BLaER1 treated with 17β-estradiol and CSF1 and Interleukin-3, amounts not matched to agents 10 nM and 100 nM (cell line): ENCODE results near the gene PTPRT.

Source experiments
- H3K27ac ChIP-seq, 11 experiments: shearing (Covaris generic); formaldehyde crosslinking; 2 replicates each; pipeline ENCODE4 v1.8.1; 2022
- H3K27me3 ChIP-seq, 11 experiments: shearing (Covaris generic); formaldehyde crosslinking; 2 replicates each; pipeline ENCODE4 v1.8.1; 2022
- H3K36me3 ChIP-seq, 11 experiments: shearing (Covaris generic); formaldehyde crosslinking; 2 replicates each; pipeline ENCODE4 v1.8.1; 2022
- H3K4me1 ChIP-seq, 10 experiments: shearing (Covaris generic); formaldehyde crosslinking; 2 replicates each; pipeline ENCODE4 v1.8.1; 2022
- H3K4me2 ChIP-seq, 11 experiments: shearing (Covaris generic); formaldehyde crosslinking; 2 replicates each; pipeline ENCODE4 v1.8.1; 2022
- H3K4me3 ChIP-seq, 10 experiments: shearing (Covaris generic); formaldehyde crosslinking; 2 replicates each; pipeline ENCODE4 v1.8.1; 2022
- H3K9ac ChIP-seq, 11 experiments: shearing (Covaris generic); formaldehyde crosslinking; 2 replicates each; pipeline ENCODE4 v1.8.1; 2022
- H3K9me3 ChIP-seq, 11 experiments: shearing (Covaris generic); formaldehyde crosslinking; replicated peaks in 1 of 11; 2 replicates each; pipeline ENCODE4 v1.8.1; 2022
- H4K20me1 ChIP-seq, 11 experiments: shearing (Covaris generic); formaldehyde crosslinking; 2 replicates each; pipeline ENCODE4 v1.8.1; 2022
- Cebpa-rat ChIP-seq, 11 experiments: shearing (Covaris generic); IDR thresholded peaks; 2 replicates each; pipeline ENCODE4 v1.8.1; 2022

PTPRT gene

DNA sequence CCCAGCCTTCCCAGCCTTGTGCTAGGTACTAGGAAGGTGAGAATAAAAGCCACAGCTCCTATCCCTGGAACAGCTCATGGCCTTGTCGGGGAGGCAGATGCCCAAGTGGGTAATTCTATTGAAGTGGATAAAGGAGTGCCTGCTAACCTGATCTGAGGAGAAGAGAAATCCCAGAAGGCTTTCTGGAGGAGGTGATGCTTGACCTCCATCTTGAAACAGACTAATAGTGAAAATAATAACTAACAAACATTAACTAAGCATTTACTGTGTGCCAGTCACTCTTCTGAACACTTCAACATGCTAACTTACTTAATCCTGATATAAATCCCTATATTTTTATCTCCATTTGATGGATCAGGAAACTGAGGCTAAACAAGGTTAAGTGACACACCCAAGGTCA lies 1078.4 kb downstream of the PTPRT start:
- H3K36me3 ChIP-seq, result no peaks in the 10 kb centered on the region
- H4K20me1 ChIP-seq, result no peaks in the 10 kb centered on the region; a peak in 1 of 22 replicates
- H3K9me3 ChIP-seq, result no peaks in the 10 kb centered on the region
- no peak overlapping the region for H3K27ac ChIP-seq
- no peak overlapping the region for H3K4me3 ChIP-seq
- H3K27me3 ChIP-seq, result no peaks in the 10 kb centered on the region
- TF ChIP-seq Cebpa-rat (IDR thresholded peaks at IDR 0.05), result no peak
- no peak overlapping the region for H3K4me2 ChIP-seq
- H3K9ac ChIP-seq, result no peak overlapping the region
- peaks cover 0 to 6% (median 0%) of the 10 kb centered on the region in 10 experiments; a peak in 1 of 20 replicates for H3K4me1 ChIP-seq

DNA sequence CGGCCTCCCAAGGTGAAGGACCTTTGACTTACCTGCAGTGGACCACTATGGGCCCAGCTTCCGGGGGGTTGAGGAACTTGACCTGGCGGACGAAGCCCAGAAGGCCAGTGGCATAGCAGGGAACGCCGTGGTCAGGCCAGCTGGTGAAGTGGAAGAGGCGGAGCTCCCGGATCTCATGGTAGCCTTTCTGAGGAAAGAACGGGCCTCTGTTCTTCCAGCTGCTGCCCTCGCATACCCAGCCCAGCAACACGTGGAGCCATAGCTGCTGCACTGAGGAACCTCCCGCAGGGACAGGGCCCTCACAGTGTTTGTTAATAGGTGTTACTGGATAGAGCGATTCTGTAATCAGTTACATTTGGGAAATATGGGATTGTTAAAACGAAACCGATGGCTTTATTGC lies 1079.4 kb downstream of the PTPRT start:
- no peak for TF ChIP-seq Cebpa-rat (IDR thresholded peaks at IDR 0.05)
- H3K4me2 ChIP-seq, result no peak overlapping the region

DNA sequence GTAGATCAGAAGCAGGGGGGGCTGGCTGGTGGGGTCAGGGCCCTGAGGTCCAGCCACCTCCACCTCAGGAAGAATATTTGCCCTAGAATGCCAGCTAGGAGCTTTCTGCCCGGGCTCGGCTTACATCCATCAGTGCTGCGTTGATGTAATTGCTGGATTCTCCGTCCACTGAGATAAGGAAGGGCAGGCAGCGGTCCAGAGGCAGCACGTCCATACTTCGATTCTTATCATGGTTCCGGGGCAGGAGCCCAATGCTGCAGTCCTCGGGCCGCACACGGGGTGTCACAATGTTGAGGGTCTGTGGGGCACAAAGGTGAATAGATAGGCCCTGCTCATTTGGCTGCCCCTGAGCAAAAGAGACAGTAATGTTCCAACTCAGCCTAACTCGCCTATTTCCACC lies 1087.7 kb downstream of the PTPRT start:
- Histone ChIP-seq H3K9me3 (no peaks in the 10 kb centered on the region), H3K27ac (no peak overlapping the region), H3K4me1 (no peaks in the 10 kb centered on the region), H3K4me2 (no peak overlapping the region), H3K9ac (no peak overlapping the region), H4K20me1 (no peaks in the 10 kb centered on the region; a peak in 1 of 22 replicates), H3K36me3 (no peaks in the 10 kb centered on the region), H3K27me3 (no peaks in the 10 kb centered on the region), H3K4me3 (no peak overlapping the region)
- no peak for TF ChIP-seq Cebpa-rat (IDR thresholded peaks at IDR 0.05)

More for the DNA sequence above, 1079.4 kb downstream of the PTPRT start:
- Histone ChIP-seq H3K9ac (no peak overlapping the region), H4K20me1 (no peaks in the 10 kb centered on the region; a peak in 1 of 22 replicates), H3K27ac (no peak overlapping the region), H3K36me3 (no peaks in the 10 kb centered on the region), H3K9me3 (no peaks in the 10 kb centered on the region), H3K4me1 (peaks cover 0 to 6% (median 0%) of the 10 kb centered on the region in 10 experiments; a peak in 1 of 20 replicates), H3K4me3 (no peak overlapping the region), H3K27me3 (no peaks in the 10 kb centered on the region)

DNA sequence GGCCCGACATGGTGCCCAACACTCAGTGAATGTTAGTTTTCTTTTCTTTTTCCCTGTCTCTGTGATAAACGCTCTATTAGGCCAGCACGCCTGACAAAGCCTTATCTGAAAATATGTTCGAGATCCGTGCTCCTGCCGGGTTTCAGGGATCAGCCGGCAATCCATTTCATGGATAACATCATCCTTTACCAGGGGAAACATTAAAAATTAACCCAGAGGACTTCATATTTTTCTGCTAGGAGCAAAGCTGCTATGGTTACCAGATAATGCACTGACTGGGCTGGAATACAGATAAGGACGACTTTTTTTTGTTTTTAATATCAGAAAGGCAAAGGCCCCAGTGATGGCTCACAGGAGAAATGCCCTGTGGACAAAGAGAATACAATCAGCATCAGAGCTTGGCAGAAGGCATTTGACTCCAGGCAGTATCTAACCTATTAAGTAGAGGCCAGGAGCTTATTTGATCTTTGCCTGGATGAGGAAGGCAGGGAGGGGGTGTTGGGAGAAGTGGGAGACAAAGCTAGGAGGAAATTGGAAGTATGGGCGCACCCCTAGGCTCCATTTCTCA lies 1089.5 kb downstream of the PTPRT start:
- H3K4me2 ChIP-seq, result no peak overlapping the region
- no peak overlapping the region for H3K27ac ChIP-seq
- no peak overlapping the region for H3K9ac ChIP-seq
- no peaks in the 10 kb centered on the region for H3K36me3 ChIP-seq
- no peak for TF ChIP-seq Cebpa-rat (IDR thresholded peaks at IDR 0.05)
- H4K20me1 ChIP-seq, result no peaks in the 10 kb centered on the region
- no peaks in the 10 kb centered on the region for H3K27me3 ChIP-seq
- H3K9me3 ChIP-seq, result no peaks in the 10 kb centered on the region
- no peaks in the 10 kb centered on the region for H3K4me1 ChIP-seq
- no peak overlapping the region for H3K4me3 ChIP-seq

DNA sequence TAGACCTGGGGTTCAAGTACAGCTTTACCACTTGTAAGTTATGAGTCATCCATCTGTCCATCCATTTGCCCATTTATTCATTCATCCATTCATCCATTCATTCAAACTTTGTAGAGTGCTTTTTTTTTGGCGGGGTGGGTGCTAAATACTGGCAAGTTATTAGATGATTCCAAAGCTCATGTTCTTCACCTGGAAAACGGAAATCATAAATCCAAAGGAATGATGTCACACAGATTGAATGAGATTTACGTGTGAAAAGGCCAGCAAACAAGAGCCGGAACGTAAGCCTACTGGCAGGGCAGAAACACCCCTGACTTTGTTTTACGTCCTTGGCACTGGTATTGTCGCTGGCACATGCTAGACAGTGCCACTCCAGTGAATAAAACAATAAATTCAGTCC lies 1090.6 kb downstream of the PTPRT start:
- no peak for TF ChIP-seq Cebpa-rat (IDR thresholded peaks at IDR 0.05)
- Histone ChIP-seq H3K27me3 (no peaks in the 10 kb centered on the region), H3K9me3 (no peaks in the 10 kb centered on the region), H3K36me3 (no peaks in the 10 kb centered on the region), H3K4me2 (no peak overlapping the region), H3K4me3 (no peak overlapping the region), H3K9ac (no peak overlapping the region), H3K27ac (no peak overlapping the region), H4K20me1 (no peaks in the 10 kb centered on the region), H3K4me1 (no peaks in the 10 kb centered on the region)

DNA sequence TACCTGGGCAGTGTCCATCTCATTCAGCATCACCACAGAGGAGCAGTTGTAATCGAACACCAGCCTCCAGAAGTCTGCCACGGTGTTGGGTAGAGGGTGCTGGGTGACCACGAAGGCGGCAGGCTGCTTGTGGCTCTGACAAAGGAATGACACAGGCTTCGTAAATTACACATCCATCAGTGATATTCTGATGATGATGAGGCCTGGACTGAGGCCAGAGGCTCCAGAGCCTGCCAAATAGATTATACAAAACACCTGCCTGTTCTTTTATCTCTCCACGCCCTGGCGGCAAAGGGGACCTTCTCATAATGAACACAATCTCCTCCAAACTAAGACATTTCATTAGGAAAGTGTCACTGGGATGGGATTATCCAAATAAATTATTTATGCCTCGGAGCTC lies 1091.3 kb downstream of the PTPRT start:
- Histone ChIP-seq H3K9ac (no peak overlapping the region), H3K27me3 (no peaks in the 10 kb centered on the region), H3K4me1 (no peaks in the 10 kb centered on the region), H3K36me3 (no peaks in the 10 kb centered on the region), H3K27ac (no peak overlapping the region), H4K20me1 (no peaks in the 10 kb centered on the region), H3K9me3 (no peaks in the 10 kb centered on the region), H3K4me3 (no peak overlapping the region), H3K4me2 (no peak overlapping the region)
- TF ChIP-seq Cebpa-rat (IDR thresholded peaks at IDR 0.05), result no peak

DNA sequence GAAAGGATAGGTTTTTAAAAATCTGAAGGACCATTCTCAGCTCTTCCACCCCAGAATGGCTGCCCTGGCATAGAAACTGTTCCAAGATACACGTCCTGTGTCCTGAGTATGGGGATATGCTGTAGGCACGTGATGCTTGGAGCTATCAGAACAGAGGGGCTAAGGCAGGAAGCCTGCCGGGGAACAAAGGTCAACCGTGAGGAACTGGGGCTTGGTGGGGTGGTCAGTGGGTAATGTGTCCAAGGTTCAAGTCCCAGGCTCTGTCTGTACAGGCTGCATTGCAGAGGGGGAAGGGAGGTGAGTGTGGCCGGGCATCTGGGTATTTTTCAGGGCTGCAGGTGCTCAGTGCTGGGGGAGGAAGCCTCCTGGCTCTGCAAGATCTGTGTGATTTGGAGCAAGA lies 1092.0 kb downstream of the PTPRT start:
- TF ChIP-seq Cebpa-rat (IDR thresholded peaks at IDR 0.05), result no peak
- Histone ChIP-seq H3K27ac (no peak overlapping the region), H4K20me1 (no peaks in the 10 kb centered on the region), H3K9me3 (no peaks in the 10 kb centered on the region), H3K4me3 (no peak overlapping the region), H3K27me3 (no peaks in the 10 kb centered on the region), H3K9ac (no peak overlapping the region), H3K4me2 (no peak overlapping the region), H3K4me1 (no peaks in the 10 kb centered on the region), H3K36me3 (no peaks in the 10 kb centered on the region)

DNA sequence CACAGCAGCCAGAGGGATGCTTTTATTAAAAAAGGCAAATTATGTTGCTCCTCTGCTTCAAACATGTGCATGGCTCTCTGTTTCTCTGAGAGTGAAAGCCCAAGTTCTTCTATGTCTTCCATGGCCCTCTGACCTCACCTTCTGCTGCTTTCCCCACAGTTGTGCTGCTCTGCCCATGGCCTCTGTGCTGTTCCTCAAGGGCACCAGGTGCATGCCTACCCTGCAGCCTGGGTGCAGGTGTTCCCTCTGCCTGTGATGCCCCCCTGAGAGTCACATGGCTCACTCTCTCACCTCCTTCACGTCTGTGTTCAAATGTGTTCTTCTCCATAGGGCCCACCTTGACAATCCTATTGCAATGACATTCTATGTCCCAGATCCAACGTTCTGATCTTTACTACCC lies 1094.5 kb downstream of the PTPRT start:
- TF ChIP-seq Cebpa-rat (IDR thresholded peaks at IDR 0.05), result no peak
- Histone ChIP-seq H3K36me3 (no peaks in the 10 kb centered on the region), H3K4me3 (no peak overlapping the region), H3K4me1 (peaks cover 0 to 8% (median 0%) of the 10 kb centered on the region in 10 experiments; a peak in 6 of 20 replicates), H4K20me1 (no peaks in the 10 kb centered on the region), H3K27ac (no peak overlapping the region), H3K9ac (no peak overlapping the region), H3K4me2 (no peak overlapping the region), H3K27me3 (no peaks in the 10 kb centered on the region), H3K9me3 (no peaks in the 10 kb centered on the region)

DNA sequence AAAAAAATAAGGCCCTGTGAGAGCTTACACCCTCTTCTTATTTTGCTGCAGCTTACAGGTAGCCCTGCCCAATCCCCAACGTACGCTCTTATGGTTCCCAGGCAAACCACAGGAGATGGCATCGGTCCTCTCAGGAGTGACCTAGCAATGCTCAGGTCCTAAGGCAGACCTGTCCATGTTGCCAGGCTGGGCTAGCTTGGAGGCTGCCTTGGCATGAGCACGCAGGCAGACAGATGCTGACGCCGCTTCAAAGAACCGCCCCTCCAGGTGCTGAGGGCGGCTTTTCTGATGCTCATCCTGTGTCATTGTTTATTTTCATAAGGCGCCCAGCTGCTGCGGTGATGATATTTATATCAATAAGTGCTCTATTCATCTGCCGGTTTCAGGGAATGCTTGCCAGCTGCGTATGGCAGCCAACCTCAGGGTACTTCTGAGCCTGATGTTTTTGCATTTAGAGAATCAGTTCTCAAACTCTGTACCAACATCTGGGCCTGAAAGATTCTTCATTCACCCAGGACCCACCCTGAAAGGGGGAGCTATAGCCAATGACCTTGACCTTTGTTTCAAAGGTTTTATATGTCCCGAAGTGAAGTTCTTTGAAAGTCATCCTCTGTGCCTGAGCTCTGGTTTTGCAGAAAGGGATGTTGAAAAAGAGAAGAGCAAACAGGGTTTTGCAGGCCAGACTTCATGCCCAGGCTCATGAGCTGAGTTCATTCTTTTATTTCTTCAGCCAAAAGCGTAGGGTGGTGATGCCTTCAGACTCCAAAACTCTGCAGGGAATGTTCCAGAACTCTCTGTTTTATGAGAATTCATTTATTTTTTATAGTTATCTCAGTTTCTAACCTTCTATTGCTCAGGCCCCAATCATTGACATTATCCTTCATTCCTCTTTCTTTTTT lies 1095.9 kb downstream of the PTPRT start:
- Histone ChIP-seq H3K9me3 (no peaks in the 10 kb centered on the region), H3K9ac (no peak overlapping the region), H3K4me2 (no peak overlapping the region)

DNA sequence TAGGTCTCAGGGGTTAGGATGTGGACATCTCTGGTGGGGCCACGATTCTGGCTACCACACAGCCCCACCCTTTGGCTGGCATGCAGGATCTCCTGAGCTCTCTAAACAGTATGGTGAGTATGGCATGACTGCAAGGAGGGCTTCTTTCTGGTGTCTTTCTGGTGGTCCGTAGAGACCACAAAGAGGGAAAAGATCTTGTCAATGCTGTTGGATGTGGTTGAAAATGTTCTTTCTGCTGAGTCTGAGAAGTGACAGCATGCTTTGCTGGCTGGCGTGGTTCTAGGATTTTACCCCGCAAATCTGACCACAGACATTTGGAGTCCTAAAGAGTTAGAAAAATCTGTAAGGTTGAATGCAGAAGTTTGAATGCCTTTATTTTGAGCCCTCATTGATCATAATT lies 1096.7 kb downstream of the PTPRT start:
- no peaks in the 10 kb centered on the region for H4K20me1 ChIP-seq
- H3K4me3 ChIP-seq, result no peak overlapping the region
- TF ChIP-seq Cebpa-rat (IDR thresholded peaks at IDR 0.05), result no peak
- H3K4me1 ChIP-seq, result peaks cover 0 to 10% (median 0%) of the 10 kb centered on the region in 10 experiments; a peak in 6 of 20 replicates
- no peak overlapping the region for H3K9ac ChIP-seq
- no peaks in the 10 kb centered on the region for H3K9me3 ChIP-seq
- no peak overlapping the region for H3K4me2 ChIP-seq
- H3K27ac ChIP-seq, result no peak overlapping the region
- no peaks in the 10 kb centered on the region for H3K36me3 ChIP-seq
- no peaks in the 10 kb centered on the region for H3K27me3 ChIP-seq

More for the DNA sequence above, 1095.9 kb downstream of the PTPRT start:
- no peak overlapping the region for H3K27ac ChIP-seq
- peaks cover 0 to 10% (median 0%) of the 10 kb centered on the region in 10 experiments; a peak in 6 of 20 replicates for H3K4me1 ChIP-seq
- TF ChIP-seq Cebpa-rat (IDR thresholded peaks at IDR 0.05), result no peak
- H4K20me1 ChIP-seq, result no peaks in the 10 kb centered on the region
- no peaks in the 10 kb centered on the region for H3K27me3 ChIP-seq
- H3K4me3 ChIP-seq, result no peak overlapping the region
- H3K36me3 ChIP-seq, result no peaks in the 10 kb centered on the region
